ENCODE measurements around the gene SHISA9.

Gene SHISA9

DNA sequence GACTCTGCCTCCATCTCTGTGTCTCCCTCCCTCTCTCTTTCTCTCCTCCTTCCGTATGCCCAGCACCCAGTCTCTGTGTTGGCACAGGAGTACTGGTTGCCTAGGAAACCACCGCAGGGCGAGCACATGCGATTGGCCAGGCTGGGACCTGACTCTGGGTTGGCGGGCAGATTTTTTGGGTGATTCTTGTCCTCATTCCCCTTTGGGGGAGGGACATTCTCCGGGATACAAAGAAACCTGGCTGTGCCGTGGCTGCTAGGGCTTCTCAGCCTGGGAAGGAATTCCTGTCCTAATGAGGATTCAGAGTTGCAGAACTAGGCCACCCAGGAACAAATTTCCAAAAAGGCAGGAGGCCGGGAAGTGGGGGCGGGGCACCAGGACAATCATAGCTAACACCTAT lies 168.9 kb downstream of the SHISA9 start:
- TF ChIP-seq, protein P1, sequence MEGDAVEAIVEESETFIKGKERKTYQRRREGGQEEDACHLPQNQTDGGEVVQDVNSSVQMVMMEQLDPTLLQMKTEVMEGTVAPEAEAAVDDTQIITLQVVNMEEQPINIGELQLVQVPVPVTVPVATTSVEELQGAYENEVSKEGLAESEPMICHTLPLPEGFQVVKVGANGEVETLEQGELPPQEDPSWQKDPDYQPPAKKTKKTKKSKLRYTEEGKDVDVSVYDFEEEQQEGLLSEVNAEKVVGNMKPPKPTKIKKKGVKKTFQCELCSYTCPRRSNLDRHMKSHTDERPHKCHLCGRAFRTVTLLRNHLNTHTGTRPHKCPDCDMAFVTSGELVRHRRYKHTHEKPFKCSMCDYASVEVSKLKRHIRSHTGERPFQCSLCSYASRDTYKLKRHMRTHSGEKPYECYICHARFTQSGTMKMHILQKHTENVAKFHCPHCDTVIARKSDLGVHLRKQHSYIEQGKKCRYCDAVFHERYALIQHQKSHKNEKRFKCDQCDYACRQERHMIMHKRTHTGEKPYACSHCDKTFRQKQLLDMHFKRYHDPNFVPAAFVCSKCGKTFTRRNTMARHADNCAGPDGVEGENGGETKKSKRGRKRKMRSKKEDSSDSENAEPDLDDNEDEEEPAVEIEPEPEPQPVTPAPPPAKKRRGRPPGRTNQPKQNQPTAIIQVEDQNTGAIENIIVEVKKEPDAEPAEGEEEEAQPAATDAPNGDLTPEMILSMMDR (IDR thresholded peaks at IDR 0.05; ENCODE audit: low read depth, low read length): no peak
- no peaks in the 10 kb centered on the region for H3K4me1 ChIP-seq
- no peaks in the 10 kb centered on the region for H3K27me3 ChIP-seq
- no peaks in the 10 kb centered on the region for H3K36me3 ChIP-seq
- H3K4me3 ChIP-seq (ENCODE audit: low read depth, low read length): no peak overlapping the region
- DNase-seq: no peak
- no peaks in the 10 kb centered on the region; the same call in none of the 2 replicates for H3K9me3 ChIP-seq

DNA sequence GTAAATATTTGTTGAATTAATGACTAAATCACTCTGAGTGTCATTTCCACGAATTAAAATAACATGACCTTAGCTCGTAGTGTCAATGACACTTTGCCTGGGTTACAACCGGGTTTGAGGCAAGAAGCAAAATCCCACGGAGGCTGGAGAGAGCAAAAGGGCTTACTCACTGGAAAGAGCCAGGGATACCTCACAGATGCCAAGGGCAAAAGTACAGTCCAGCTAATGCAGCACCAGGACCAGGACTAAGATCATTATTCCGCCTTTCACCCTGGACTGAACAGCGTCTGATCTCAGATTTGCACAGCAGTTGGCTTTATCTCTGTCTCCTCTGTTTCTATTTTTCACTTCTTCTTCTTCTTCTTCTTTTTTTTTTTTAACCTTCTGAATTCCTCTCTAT lies 175.5 kb downstream of the SHISA9 start:
- Histone ChIP-seq H3K27me3 (no peaks in the 10 kb centered on the region), H3K4me1 (no peaks in the 10 kb centered on the region), H3K36me3 (no peaks in the 10 kb centered on the region), H3K9me3 (no peaks in the 10 kb centered on the region; the same call in 1 of the 2 replicates), H3K4me3 (ENCODE audit: low read depth, low read length) (no peak overlapping the region)
- TF ChIP-seq, protein P1 (IDR thresholded peaks at IDR 0.05; ENCODE audit: low read depth, low read length): no peak
- DNase-seq: no peak

DNA sequence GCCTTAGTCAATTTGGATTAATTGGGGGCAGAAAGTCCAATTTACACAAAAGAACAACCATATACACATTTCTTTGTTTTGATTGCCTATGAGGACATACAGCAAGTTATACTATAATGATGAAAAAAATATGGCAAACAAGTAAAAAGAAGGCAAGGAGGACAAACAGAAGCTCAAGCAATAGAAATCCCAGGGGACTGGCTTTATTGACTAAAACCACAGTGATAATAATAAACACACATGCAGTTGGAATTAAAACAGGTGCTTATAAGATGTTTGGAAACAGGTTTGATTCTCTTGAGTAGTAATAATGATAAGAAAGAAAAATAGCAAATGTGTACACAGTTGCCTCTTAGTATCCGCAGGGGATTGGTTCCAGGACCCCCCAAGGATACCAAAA lies 176.4 kb downstream of the SHISA9 start:
- H3K27me3 ChIP-seq: no peaks in the 10 kb centered on the region
- DNase-seq: no peak

DNA sequence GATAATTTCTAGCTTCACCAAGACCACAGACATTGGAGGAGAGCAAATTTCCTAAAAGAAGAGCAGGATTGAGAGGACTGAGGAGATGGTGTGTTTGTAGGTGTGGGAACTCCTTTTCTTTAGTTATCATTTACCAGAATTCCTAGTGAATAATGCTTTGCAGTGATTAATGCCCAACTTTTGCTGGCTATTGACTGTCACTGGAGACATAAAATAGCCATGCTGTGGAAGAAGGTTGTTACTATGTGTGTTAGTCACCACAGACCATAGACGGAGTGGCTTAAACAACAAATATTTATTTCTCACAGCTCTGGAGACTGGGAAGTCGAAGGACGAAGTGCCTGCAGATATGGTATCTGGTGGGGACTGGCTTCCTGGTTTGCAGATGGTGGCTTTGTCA lies 179.1 kb downstream of the SHISA9 start:
- Histone ChIP-seq H3K4me3 (ENCODE audit: low read depth, low read length) (no peak overlapping the region), H3K9me3 (no peaks in the 10 kb centered on the region; the same call in 1 of the 2 replicates), H3K4me1 (no peaks in the 10 kb centered on the region), H3K27me3 (no peaks in the 10 kb centered on the region), H3K36me3 (no peaks in the 10 kb centered on the region)
- TF ChIP-seq, protein P1 (IDR thresholded peaks at IDR 0.05; ENCODE audit: low read depth, low read length): no peak
- DNase-seq: no peak

More for the DNA sequence above, 176.4 kb downstream of the SHISA9 start:
- no peaks in the 10 kb centered on the region; the same call in 1 of the 2 replicates for H3K9me3 ChIP-seq
- TF ChIP-seq, protein P1 (IDR thresholded peaks at IDR 0.05; ENCODE audit: low read depth, low read length): no peak
- no peak overlapping the region for H3K4me3 ChIP-seq (ENCODE audit: low read depth, low read length)
- H3K4me1 ChIP-seq: no peaks in the 10 kb centered on the region
- no peaks in the 10 kb centered on the region for H3K36me3 ChIP-seq

DNA sequence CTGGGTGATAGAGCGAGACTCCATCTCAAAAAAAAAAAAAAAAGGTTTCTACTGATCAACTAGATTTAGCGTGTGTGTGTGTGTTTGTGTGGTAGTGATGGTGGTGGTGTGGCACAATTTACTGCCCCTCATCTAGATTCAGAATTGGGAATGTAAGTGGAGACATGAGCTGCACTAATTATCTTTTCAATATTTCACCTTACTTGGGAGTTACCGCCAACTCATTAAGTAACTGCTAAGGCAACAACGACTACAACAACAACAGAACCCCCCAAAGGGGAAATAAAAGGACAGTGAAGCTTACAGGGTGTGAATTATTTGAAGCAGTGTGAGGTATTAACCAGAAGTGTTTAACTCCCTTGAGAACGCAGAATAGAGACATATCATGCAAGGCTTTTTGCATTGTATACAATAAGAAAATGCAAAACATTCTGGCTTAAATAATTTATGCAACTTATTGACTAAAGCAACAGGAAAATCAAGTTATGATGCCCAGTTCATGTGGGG lies 180.5 kb downstream of the SHISA9 start:
- Histone ChIP-seq H3K9me3 (no peaks in the 10 kb centered on the region), H3K27me3 (no peaks in the 10 kb centered on the region), H3K36me3 (no peaks in the 10 kb centered on the region), H3K4me1 (no peaks in the 10 kb centered on the region), H3K4me3 (ENCODE audit: low read depth, low read length) (no peak overlapping the region)
- TF ChIP-seq, protein P1 (IDR thresholded peaks at IDR 0.05; ENCODE audit: low read depth, low read length): no peak
- no peak for DNase-seq

DNA sequence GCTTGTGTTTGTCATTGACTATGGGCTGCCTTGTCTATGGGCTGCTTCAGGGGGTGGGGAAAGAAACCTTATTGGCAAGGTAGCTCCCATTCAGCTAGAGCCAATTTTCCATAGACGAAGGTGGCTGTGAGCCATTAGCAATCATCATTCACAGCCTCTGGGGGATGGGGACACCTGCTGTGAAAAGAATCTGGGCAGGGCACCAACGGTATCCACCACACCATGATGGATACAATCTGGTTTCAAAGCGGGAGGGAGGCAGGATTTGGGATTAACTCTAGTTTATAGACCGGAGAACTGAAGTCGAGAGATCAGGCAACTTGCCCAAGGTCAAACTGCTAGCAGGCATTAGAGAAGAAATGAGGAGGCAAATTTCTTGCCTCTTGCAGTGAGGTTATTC lies 182.3 kb downstream of the SHISA9 start:
- H3K4me3 ChIP-seq (ENCODE audit: low read depth, low read length): no peak overlapping the region
- no peaks in the 10 kb centered on the region for H3K36me3 ChIP-seq
- no peaks in the 10 kb centered on the region for H3K9me3 ChIP-seq
- no peaks in the 10 kb centered on the region for H3K4me1 ChIP-seq
- no peaks in the 10 kb centered on the region for H3K27me3 ChIP-seq
- no peak for DNase-seq
- TF ChIP-seq, protein P1 (IDR thresholded peaks at IDR 0.05; ENCODE audit: low read depth, low read length): no peak

Data from BE2C (cell line).